Measurements from ENCODE around the gene UBE2K. TPM values are rescaled to one million over a fixed set of nuclear protein-coding genes. Genes with fewer than 3 reads are reported as not detected.
"Not testable (repeated sequence)": the region's sequence is repeated elsewhere in the genome, so short reads cannot be mapped to it uniquely, and the experiment has no call there.

Gene UBE2K
- total and polyA plus RNA-seq, 3 experiments from 2014 or later = 71.1 to 88.3 (median 87.5) TPM

- Histone ChIP-seq H3K4me1 (ENCODE audit: insufficient read depth, low read length) (peaks cover 15% of the 10 kb centered on the region), H3K27me3 (ENCODE audit: insufficient read depth, low read length, poor library complexity, severe bottlenecking) (no peaks in the 10 kb centered on the region), H3K36me3 (ENCODE audit: insufficient read depth, low read length) (peaks cover 4% of the 10 kb centered on the region), H3K27ac (ENCODE audit: low read depth, low read length) (no peak overlapping the region), H3K4me3 (ENCODE audit: low read length) (no peak overlapping the region), H3K9me3 (ENCODE audit: low read length) (no peaks in the 10 kb centered on the region)
- H3K4me1 Mint-ChIP-seq = peaks cover 55 to 81% (median 66%) of the 10 kb centered on the region in 3 donors
- no peak for DNase-seq
- ChIA-PET POLR2A (no interaction called here), CTCF (interaction anchor here (1.1 kb wide), 1 partner anchor 15 kb away, joined by 3 read pairs; the partner anchor contains the start of gene UBE2K)
- no peaks in the 10 kb centered on the region for H3K27me3 Mint-ChIP-seq
- peak overlapping the region in 1 of 7 donors; percentile 68 for H3K4me3 Mint-ChIP-seq
- peaks cover 0 to 33% (median 4%) of the 10 kb centered on the region in 3 donors for H3K36me3 Mint-ChIP-seq
- peak overlapping the region in 1 of 8 donors; percentile 57 for H3K27ac Mint-ChIP-seq
- H3K9me3 Mint-ChIP-seq = no peaks in the 10 kb centered on the region
Measured at GRCh38 chr4:39712819-39713607, 15.1 kb downstream of the UBE2K start.

- Histone ChIP-seq H3K27ac (ENCODE audit: low read depth, low read length) (no peak overlapping the region), H3K4me1 (ENCODE audit: insufficient read depth, low read length) (peaks cover 12% of the 10 kb centered on the region), H3K27me3 (ENCODE audit: insufficient read depth, low read length, poor library complexity, severe bottlenecking) (no peaks in the 10 kb centered on the region), H3K9me3 (ENCODE audit: low read length) (no peaks in the 10 kb centered on the region), H3K36me3 (ENCODE audit: insufficient read depth, low read length) (peaks cover 4% of the 10 kb centered on the region), H3K4me3 (ENCODE audit: low read length) (no peak overlapping the region)
- H3K27ac Mint-ChIP-seq = peak overlapping the region in 5 of 8 donors; percentile 42 to 77 (median 66)
- H3K4me1 Mint-ChIP-seq = peaks cover 50 to 79% (median 62%) of the 10 kb centered on the region in 3 donors
- ChIA-PET CTCF (interaction anchor here (1.1 kb wide), 1 partner anchor 16 kb away, joined by 3 read pairs; the partner anchor contains the start of gene UBE2K), POLR2A (no interaction called here)
- peaks cover 0 to 30% (median 4%) of the 10 kb centered on the region in 3 donors for H3K36me3 Mint-ChIP-seq
- DNase-seq = no peak
- no peaks in the 10 kb centered on the region for H3K27me3 Mint-ChIP-seq
- no peaks in the 10 kb centered on the region for H3K9me3 Mint-ChIP-seq
- peak overlapping the region in 1 of 7 donors; percentile 16 for H3K4me3 Mint-ChIP-seq
Measured at GRCh38 chr4:39713691-39714090, 15.8 kb downstream of the UBE2K start.

GRCh38 chr4:39714166-39714565, 16.2 kb downstream of the UBE2K start:
- Mint-ChIP-seq H3K4me3 (no peak overlapping the region), H3K9me3 (no peaks in the 10 kb centered on the region), H3K27me3 (no peaks in the 10 kb centered on the region), H3K4me1 (peaks cover 50 to 79% (median 62%) of the 10 kb centered on the region in 3 donors), H3K36me3 (peaks cover 0 to 34% (median 6%) of the 10 kb centered on the region in 3 donors), H3K27ac (peak overlapping the region in 5 of 8 donors; percentile 27 to 77 (median 66))
- H3K27me3 ChIP-seq (ENCODE audit: insufficient read depth, low read length, poor library complexity, severe bottlenecking) = no peaks in the 10 kb centered on the region
- no peak overlapping the region for H3K27ac ChIP-seq (ENCODE audit: low read depth, low read length)
- H3K9me3 ChIP-seq (ENCODE audit: low read length) = no peaks in the 10 kb centered on the region
- H3K4me1 ChIP-seq (ENCODE audit: insufficient read depth, low read length) = peaks cover 15% of the 10 kb centered on the region
- ChIA-PET POLR2A (no interaction called here), CTCF (no interaction called here)
- H3K36me3 ChIP-seq (ENCODE audit: insufficient read depth, low read length) = peaks cover 4% of the 10 kb centered on the region
- no peak overlapping the region for H3K4me3 ChIP-seq (ENCODE audit: low read length)
- no peak for DNase-seq

GRCh38 chr4:39715788-39716187, 17.9 kb downstream of the UBE2K start:
- Histone ChIP-seq H3K27me3 (ENCODE audit: insufficient read depth, low read length, poor library complexity, severe bottlenecking) (no peaks in the 10 kb centered on the region), H3K4me3 (ENCODE audit: low read length) (no peak overlapping the region), H3K27ac (ENCODE audit: low read depth, low read length) (no peak overlapping the region), H3K4me1 (ENCODE audit: insufficient read depth, low read length) (peaks cover 9% of the 10 kb centered on the region), H3K36me3 (ENCODE audit: insufficient read depth, low read length) (peaks cover 4% of the 10 kb centered on the region), H3K9me3 (ENCODE audit: low read length) (no peaks in the 10 kb centered on the region)
- no peak for DNase-seq
- Mint-ChIP-seq H3K9me3 (no peaks in the 10 kb centered on the region), H3K4me3 (no peak overlapping the region), H3K27ac (peak overlapping the region in 2 of 8 donors; percentile 12 to 48), H3K4me1 (peaks cover 51 to 76% (median 60%) of the 10 kb centered on the region in 3 donors), H3K36me3 (peaks cover 0 to 34% (median 6%) of the 10 kb centered on the region in 3 donors), H3K27me3 (no peaks in the 10 kb centered on the region)
- ChIA-PET CTCF (no interaction called here), POLR2A (no interaction called here)

GRCh38 chr4:39716356-39716755, 18.4 kb downstream of the UBE2K start:
- peaks cover 0 to 34% (median 6%) of the 10 kb centered on the region in 3 donors for H3K36me3 Mint-ChIP-seq
- ChIA-PET POLR2A (interaction anchor here (0.6 kb wide), 1 partner anchor 282 kb away, joined by 9 read pairs; no protein-coding TSS in a partner anchor), CTCF (no interaction called here)
- peak overlapping the region in 1 of 8 donors; percentile 48 for H3K27ac Mint-ChIP-seq
- Histone ChIP-seq H3K36me3 (ENCODE audit: insufficient read depth, low read length) (peaks cover 4% of the 10 kb centered on the region), H3K27me3 (ENCODE audit: insufficient read depth, low read length, poor library complexity, severe bottlenecking) (no peaks in the 10 kb centered on the region), H3K27ac (ENCODE audit: low read depth, low read length) (no peak overlapping the region), H3K4me3 (ENCODE audit: low read length) (no peak overlapping the region), H3K4me1 (ENCODE audit: insufficient read depth, low read length) (peaks cover 9% of the 10 kb centered on the region), H3K9me3 (ENCODE audit: low read length) (no peaks in the 10 kb centered on the region)
- H3K4me1 Mint-ChIP-seq = peaks cover 54 to 80% (median 64%) of the 10 kb centered on the region in 3 donors
- H3K9me3 Mint-ChIP-seq = no peaks in the 10 kb centered on the region
- peak overlapping the region in 1 of 7 donors; percentile 23 for H3K4me3 Mint-ChIP-seq
- H3K27me3 Mint-ChIP-seq = no peaks in the 10 kb centered on the region
- DNase-seq = no peak

- Mint-ChIP-seq H3K36me3 (peaks cover 0 to 30% (median 6%) of the 10 kb centered on the region in 3 donors), H3K27ac (peak overlapping the region; percentile 25 to 90 (median 72)), H3K4me3 (peak overlapping the region in 6 of 7 donors; percentile 47 to 78 (median 65)), H3K4me1 (peaks cover 54 to 82% (median 72%) of the 10 kb centered on the region in 3 donors)
- DNase-seq; H3K27ac ChIP-seq (ENCODE audit: low read depth, low read length); H3K27me3 ChIP-seq (ENCODE audit: insufficient read depth, low read length, poor library complexity, severe bottlenecking); POLR2A ChIA-PET; H3K27me3 Mint-ChIP-seq; H3K36me3 ChIP-seq (ENCODE audit: insufficient read depth, low read length); H3K9me3 ChIP-seq (ENCODE audit: low read length); H3K4me1 ChIP-seq (ENCODE audit: insufficient read depth, low read length); H3K9me3 Mint-ChIP-seq; H3K4me3 ChIP-seq (ENCODE audit: low read length): not testable (repeated sequence)
- CTCF ChIA-PET = interaction anchor here (0.9 kb wide), 1 partner anchor 10 kb away, joined by 3 read pairs; no protein-coding TSS in a partner anchor
Measured at GRCh38 chr4:39717743-39718142, 19.8 kb downstream of the UBE2K start.

GRCh38 chr4:39718366-39719323, 20.7 kb downstream of the UBE2K start:
- Histone ChIP-seq H3K27me3 (ENCODE audit: insufficient read depth, low read length, poor library complexity, severe bottlenecking) (no peaks in the 10 kb centered on the region), H3K4me1 (ENCODE audit: insufficient read depth, low read length) (peaks cover 9% of the 10 kb centered on the region), H3K36me3 (ENCODE audit: insufficient read depth, low read length) (peaks cover 4% of the 10 kb centered on the region), H3K27ac (ENCODE audit: low read depth, low read length) (no peak overlapping the region), H3K9me3 (ENCODE audit: low read length) (no peaks in the 10 kb centered on the region), H3K4me3 (ENCODE audit: low read length) (no peak overlapping the region)
- ChIA-PET POLR2A (no interaction called here), CTCF (interaction anchor here (0.9 kb wide), 1 partner anchor 9 kb away, joined by 3 read pairs; no protein-coding TSS in a partner anchor)
- H3K4me3 Mint-ChIP-seq = peak overlapping the region; percentile 2 to 78 (median 46)
- peak overlapping the region; percentile 36 to 92 (median 80) for H3K27ac Mint-ChIP-seq
- peaks cover 50 to 74% (median 67%) of the 10 kb centered on the region in 3 donors for H3K4me1 Mint-ChIP-seq
- H3K9me3 Mint-ChIP-seq = no peaks in the 10 kb centered on the region
- peaks cover 0 to 31% (median 6%) of the 10 kb centered on the region in 3 donors for H3K36me3 Mint-ChIP-seq
- no peaks in the 10 kb centered on the region for H3K27me3 Mint-ChIP-seq
- DNase-seq = no peak

All from CD8-positive, alpha-beta memory T cell (primary cell).